IPS DF 4.7 (cell line): Measurements from ENCODE around the gene TRPM3.

ENCODE experiments used
- DNase-seq: peaks from one replicate; pipeline ENCODE4 v3.0.0-alpha.2; 2013; ENCODE audit warnings: low spot score; ENCODE audit errors: extremely low read depth

The TRPM3 gene

DNA sequence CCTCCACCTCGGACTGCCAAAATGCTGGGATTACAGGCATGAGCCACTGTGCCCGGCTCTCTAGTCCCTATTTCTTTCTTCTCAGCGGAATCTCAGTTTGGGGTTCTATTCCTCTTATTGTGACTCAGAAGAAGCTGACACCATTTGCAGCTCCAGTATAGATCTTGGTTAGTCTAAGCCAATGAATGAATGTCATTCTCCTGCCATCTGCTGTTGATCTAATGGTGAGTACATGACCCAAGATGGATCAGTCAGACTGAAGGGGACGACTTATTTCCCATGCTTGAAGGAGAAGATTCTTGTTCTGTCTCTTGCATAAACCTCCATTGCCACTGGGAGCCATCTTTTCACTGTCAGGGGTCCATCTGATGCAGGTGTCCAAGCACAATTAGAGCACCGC lies 630.9 kb downstream of the TRPM3 start:
- DNase-seq = no peak

DNA sequence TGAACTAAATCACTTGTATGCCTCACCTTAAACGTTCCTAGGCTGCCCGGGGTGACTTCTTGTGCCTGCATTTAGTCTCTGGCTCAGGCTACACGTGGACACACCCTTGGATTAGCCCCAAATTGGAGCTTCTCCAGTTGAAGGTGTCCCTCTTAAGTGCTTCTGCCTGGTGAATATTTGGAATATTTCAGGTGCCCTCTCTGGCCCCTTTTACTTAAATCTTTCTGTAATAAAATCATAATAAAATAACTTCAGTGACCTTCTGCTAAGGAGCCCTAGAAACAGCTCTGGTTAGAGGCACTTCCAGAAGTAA lies 632.7 kb downstream of the TRPM3 start:
- no peak for DNase-seq

DNA sequence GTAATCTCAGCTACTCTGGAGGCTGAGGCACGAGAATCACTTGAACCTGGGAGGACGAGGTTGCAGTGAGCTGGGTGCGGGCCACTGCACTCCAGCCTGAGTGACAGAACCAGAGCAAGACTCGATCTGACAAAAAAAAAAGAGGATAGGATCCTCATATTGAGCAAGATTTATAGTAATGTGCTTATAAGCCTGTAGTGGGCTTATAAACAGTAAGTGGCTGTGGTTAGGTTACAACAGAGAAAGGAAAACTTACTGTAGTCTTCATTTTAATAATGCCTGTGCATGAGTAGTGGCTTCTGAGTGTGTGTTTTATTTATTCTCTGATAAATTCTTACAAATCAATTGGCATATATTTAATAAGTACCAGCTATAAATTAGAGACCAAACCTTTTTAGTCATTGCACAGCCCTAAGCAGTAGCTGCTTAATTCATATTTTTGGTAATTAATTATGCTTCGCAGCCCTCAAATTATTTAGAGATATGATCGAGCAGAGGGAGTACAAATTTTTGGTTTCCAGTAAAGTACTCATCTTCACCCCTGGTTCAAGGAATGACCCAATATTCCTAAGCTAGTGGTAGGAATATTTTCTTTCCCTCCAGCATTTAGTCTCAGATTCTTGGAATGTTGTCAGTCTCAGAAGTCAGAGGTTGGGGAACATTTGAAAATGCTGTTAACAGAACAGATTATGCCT lies 633.2 kb downstream of the TRPM3 start:
- no peak for DNase-seq

DNA sequence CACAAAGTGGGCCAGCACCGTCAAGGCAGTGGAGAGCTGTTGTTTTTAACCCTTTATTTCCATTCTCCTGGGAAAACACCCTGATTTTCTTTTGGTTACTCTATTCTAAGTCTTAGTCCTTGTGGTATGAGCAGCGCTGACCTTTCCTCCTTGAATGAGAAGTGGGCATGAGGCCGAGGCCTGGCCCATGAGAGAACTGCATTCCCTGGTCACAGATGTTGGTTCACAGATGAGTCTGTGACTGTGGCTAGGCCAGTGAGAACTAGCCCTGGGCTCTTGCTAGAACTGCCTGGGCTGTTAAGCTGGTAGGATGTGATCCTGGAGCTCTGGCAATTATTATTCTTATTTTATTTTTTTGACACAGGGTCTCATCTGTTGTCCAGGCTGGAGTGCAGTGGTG lies 635.3 kb downstream of the TRPM3 start:
- DNase-seq = no peak

DNA sequence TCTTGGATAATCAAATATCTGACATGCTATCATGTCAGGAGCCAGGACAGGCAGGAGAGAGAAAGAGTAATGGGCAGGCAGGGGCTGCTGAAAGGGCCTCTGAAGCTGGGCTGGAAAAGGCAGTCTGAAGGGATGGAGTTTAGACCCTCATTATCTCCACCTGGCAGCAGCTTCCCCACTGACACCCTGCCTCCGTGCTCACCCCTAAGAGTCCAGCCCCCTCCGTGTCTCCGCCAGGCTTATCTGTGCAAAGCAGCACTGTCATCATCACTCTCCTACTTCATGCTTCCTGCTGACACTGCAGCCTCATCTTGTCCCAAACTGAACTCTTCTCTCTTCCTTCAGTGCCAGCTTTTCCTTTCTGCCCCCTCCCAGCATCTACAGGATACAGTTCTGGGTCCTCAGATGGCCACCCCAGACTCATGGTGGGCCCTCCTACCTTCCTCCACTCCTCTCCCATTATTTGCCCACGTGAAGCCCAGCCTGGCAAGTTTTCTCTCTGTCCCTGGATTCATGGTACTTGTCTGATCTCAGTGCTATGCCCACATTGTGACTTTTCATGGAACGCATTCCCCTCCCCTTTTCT lies 636.1 kb downstream of the TRPM3 start:
- DNase-seq = no peak

DNA sequence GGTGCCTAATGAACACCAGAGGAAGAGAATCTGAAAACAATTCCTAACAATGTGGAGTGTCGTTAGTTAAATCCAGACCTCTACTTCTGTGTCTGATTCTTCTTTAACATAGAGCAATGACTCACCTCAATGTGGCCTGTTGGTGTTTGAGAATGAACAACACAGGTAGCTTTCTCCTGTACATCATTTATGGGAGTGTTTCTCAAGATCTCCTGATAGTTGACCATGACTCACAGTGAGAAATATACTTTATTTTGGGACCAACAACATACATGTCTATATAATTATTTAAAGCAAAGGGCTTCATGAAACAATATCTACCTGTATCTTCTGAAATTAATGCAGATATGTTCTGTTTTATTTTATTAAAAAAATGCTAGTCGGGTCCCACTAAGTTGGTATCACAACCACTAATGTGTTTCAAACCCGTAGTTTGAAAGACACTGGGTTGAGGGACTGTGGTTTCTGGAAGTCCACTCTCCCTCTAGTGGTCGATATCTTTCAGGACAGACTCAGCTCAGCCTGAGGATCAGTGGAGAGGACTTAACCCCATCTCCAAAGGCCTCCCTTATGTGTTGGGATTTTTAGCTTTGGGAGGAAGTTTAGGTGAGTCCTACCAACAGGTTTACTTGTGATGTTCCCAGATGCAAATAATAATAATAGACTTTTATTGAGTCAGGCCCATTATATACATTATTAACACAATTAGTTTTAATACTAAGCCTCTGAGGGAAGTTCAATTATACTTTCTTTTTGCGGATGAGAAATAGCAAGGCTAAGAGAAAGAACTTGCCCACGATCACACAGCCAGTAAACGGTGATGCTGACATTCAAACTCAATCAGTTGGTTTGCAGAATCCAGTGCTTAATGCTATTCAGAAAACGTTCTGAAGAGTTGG lies 636.9 kb downstream of the TRPM3 start:
- peak; percentile 62 for DNase-seq

DNA sequence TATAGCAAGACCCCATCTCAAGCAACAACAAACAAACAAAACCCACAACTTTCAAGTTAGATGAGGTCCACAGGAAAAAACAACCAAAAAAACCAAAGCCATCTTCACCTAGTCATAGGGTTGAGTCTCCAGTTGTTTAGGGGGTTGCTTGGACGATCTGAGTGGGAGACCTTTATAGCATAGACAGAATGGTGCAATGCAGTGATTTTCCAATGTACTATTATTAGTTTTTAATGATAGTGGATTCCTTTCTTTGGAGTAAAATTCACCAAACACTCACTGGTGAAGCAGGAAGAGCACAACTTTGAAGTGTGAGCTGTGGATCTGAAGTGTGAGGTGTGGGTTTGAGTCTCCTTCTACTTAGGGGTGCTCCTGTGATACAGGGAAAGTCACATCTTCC lies 640.0 kb downstream of the TRPM3 start:
- no peak for DNase-seq

DNA sequence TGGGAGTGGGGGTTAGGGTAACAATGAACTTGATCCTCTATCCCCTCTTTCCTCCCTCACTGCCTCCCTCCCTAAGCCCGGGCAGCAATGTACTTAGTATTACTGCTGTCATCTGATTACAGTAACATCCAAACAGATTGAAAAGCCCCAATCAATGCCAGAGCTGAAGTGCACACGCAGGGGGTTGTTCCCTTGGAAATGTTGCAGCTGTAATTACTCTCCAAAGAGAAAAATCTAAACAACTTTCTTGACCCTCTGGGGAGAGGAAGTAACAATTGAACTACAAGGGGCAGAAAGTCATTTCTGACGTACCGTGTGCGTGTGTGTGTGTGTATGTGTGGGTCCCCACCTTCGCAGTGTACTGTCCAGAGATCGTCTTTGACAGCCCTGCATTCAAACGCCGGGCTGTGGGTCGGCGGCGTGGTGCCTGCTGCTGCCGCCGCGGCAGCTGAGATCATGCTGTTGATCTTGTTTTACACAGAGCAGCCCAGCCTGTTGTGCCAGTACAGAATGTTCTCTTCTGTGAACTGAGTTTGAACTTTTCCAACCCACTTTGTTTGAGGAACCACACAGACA lies 640.9 kb downstream of the TRPM3 start:
- no peak for DNase-seq

DNA sequence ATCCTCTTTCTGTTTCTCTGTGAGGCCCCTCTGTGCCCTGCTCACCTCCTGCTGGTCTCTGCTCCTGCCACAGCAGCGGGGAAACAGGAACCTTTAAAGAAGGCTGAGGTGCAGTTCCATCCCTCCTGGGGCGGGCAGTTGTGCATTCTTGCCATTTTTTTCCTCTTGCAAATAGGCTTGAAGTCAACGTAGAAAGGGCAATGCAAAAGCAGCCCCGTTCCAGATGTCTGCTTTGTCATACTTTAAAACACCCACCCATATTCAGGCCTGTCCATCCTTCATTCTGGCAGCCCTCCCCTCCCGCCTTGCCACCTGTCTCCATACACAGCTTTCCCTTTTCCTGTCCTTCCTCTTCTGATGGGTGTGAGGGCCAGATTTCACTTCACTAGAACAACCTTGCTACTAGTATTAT lies 641.5 kb downstream of the TRPM3 start:
- no peak for DNase-seq
